Measurements from ENCODE around the gene EBF4.

EBF4 gene

DNA sequence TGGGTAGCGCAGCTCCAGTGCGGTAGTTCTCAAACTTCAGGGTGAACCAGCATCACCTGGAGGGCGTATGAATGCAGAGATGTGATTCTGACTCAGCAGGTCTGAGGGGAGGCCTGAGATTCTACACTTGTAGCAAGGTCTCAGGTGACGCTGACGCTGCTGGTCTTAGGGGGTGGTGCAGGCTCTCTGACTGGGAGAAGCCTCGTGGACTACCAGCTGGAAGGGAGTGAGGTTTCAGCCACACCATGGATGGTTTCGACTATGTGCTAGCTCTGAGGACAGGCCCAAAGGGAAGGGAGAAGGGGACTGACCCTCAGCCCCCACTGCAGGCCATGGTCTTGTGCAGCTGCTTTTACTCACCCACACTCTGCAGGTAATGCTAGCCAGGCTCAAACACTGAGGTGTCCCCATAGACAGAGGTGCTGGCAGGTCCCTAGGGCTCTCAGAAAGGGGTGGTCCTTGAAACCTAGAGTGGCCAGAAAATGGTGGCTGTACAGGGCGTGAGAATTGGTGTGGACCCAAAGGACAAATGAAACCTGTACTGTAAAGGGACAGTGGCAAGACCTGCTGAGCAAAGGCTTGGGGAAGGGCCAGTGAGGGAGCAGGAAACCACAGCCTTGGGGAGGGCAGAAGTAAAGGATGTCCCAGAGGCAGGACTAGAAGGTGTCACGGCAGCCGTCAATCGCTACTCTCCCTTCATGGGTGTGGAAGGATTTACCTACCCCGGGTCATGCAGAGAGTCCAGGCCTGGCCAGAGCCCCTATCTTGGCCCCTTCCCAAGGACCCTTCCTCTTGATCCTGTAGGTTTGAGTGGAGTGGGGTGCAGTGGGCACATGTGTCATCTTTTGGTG is 52.7 kb downstream of the EBF4 start:
- no peak for DNase-seq

DNA sequence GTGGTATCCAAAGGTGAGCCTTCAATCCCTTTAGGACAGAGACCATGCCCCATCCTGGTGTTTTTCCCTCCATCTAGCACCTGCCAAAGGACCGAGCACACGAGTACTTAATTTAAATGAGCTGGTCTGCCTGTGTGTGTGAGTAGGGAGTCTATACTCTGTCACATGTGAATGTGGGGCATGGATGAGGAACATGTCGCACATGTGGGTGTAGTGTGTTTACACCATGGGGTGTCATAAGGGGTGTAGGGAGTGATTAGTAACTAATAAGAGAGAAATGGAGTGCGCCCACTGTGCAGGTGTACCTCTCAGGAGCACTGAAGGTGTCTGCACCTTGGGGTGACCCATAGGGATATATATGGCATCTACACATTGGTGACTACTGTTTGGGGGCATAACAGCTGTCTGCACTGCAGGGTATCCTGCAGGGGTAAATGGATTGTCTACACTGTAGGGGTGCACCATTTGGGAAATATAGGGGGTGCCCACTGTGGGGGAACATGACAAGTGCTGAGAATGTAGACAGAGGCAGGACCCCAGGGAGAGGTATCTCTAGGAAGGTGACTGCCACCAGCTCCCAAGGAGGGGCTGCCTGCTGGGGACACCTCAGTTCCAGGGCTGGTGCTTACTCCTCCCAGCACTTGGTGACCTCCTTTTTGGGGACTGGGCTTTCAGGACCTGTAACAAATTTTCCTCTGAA is 53.5 kb downstream of the EBF4 start:
- DNase-seq: no peak

DNA sequence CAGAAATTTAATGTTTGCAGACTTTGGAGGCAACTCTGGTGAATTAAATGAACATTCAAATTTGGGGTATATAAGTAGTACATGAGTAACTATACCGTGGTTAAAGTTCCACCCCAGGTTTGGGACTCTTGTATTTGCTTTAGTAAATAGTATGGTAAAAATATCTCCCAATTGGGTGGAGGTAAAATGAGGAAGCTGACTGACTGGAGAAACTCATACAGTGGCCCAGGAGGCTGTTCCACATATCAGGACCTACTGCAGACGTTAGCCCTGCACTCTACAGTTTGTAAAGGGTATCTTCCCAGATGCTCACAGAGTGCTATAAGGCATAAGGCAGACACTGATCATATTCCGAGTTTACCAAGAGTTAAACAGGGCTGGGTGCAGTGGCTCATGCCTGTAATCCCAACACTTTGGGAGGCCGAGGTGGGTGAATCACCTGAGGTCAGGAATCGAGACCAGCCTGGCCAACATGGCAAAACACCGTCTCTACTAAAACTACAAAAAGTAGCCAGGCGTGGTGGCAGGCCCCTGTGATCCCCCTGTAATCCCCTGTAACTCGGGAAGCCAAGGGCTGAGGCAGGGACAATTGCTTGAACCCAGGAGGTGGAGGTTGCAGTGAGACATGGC is 54.2 kb downstream of the EBF4 start:
- DNase-seq: no peak

- no peak for DNase-seq
These were observed 55.2 kb downstream of the EBF4 start for GRCh38 chr20:2747676-2748235.

DNA sequence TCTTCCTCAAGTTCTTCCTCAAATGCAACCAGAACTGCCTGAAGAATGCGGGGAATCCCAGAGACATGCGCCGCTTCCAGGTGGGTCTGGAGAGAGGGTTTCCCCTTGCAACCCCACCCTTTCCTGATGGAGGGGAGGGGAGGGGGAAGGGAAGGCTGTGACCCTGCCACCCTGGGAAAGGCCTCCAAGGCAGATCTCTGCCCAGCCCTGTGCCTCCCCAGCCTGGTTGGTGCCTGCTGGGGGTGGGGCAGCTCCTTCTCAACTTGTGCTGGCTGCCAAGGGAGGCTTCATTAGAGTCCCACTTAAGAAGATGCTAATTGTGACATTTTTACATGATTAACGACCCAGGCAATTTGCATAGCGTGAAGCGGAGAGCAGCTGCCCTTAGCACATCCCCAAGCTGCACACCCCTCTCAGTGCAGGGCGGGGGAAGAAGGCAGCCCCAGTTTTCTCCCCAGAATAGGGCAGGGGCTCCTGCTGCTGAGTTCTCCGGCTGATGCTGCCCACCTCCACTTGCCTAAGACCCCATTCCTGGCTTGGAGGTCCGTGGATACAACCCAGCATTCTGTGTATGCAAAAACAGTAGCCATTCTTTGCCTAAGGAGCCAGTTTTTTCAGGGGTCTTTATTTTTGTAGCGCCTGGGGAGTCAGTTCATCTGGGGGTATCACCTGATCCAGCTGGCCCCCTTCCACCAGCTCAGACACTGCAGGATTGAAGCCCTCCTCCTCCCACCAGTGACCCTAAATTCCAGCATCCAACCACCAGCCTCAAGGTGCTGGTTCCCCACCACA is 56.2 kb downstream of the EBF4 start:
- DNase-seq: no peak

DNA sequence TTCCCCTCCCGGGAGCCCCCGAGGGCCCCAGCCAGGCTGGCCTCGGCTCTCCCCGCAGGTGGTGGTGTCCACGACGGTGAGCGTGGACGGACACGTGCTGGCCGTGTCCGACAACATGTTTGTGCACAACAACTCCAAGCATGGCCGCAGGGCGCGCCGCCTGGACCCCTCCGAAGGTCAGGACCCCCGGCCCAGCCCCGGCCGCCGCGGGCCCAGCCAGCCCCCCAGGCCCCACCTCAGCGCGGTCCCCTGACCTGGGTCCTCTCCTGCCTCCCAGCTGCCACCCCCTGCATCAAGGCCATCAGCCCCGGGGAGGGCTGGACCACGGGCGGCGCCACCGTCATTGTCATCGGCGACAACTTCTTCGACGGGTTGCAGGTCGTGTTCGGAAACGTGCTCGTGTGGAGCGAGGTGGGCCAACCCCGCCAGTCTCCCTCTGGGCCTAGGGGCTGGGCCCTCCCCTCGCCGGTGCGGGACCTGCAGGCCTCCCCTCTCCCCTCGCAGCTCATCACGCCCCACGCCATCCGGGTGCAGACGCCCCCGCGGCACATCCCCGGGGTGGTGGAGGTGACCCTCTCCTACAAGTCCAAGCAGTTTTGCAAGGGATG is 56.9 kb downstream of the EBF4 start:
- DNase-seq: no peak

GRCh38 chr20:2749951-2750490 is 57.4 kb downstream of the EBF4 start:
- DNase-seq: no peak

DNA sequence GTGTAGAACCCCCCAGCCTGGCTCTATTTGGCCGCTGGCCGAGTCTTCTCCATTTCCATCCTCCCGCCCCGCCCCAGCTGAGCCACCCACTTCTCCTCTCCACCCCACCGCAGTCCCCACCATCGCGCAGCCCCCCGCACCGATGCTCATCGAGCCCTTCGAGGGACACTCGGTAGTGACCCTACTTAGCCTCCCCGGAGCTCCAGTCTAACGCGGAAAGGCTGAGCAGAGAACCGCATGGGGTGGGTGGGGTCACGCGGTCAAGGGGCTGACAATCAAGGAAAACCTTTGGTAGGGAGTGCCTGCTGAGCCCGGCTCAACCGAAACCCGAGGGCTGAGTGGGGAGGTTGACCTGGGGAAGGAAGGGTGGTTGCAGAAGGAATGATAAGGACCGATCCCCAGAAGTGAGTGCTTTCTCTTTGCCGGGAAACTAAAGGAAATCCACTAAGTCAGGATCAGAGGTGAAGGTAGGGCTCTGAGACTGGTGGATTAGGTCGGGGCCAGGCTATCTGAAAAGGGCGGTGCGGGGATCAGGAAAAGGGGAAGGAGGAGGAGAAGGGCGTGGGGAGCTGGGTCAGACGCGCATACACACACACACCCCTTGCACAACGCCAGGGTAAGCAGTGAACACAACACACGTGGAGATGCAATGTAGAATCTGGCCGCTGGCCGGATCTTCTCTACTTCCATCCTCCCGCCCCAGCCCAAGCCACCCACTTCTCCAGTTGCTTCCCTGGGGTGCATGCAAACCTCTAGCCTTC is 58.1 kb downstream of the EBF4 start:
- DNase-seq: no peak

- no peak for DNase-seq
These were observed 58.8 kb downstream of the EBF4 start for GRCh38 chr20:2751347-2751877.

- no peak for DNase-seq
These were observed 59.4 kb downstream of the EBF4 start for GRCh38 chr20:2751878-2752566.

DNA sequence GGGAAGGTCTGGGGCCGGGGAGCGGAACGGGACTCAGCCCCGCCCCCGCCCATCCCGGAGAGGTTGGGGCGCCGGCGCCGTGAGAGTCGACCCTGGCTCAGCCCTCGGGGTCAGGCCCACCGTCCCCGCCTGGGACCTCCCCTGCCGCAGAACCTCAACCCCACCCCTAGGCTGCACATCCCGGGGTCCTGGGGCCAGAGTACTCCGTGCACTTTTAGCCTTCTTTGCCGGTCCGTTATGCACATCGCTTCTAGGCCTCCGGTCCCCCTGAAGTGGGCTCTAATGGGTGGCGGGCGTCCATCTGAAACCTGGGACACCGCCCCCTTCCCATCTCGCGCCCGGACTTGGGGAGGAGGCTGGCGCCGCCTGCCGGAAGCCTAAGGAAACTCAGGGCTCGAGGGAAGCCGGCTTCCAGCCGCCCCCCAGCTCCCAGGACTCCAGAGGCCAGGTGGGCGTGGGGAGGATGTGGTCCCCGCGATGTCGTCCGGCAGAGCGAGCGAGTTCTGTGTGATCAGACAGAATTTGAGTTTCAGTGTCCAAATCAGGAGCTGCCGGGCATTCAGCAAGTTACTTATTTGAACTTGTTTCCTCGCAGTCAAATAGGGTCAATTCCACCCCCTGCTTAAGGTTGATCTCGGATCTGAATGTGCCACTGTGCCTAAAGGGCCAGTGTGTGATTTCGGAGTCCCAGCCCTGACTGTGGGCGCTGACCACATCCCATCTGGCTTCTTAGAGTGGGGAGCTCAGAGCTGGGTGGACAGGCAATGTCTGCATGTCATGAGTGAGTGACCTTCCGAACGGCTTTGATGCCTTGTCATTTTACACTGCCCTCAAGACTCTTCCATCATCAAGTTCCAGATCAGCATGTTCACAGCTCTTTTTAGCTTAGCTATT is 60.2 kb downstream of the EBF4 start:
- no peak for DNase-seq

DNA sequence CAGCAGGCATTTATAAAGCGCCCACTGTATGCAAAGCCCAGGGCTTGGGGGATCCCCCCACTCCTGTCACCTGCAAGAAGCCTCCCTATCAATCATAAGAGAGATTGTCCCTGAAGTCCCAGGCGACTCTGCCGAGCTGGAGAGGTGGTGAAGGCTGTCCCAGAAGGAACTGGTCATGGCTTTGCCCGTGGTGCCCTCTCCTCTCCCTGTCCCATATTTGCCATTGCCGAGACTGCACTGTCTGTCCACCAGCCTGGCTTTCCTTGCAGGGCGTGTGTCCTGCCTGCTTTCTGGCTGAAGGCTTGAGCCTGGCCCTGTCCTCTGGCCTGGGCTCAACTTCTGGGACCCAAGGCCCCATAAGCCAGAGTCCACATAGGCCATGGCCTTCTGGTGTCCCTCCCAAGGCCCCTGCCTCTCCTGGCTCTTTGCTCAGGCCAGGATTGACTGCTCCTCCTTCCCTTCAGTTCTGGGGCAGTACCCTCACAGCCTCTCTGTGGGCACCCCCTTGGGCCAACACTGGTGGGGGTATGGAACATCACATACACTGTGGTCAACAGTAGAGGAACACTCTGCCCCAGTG is 61.0 kb downstream of the EBF4 start:
- DNase-seq: no peak

DNA sequence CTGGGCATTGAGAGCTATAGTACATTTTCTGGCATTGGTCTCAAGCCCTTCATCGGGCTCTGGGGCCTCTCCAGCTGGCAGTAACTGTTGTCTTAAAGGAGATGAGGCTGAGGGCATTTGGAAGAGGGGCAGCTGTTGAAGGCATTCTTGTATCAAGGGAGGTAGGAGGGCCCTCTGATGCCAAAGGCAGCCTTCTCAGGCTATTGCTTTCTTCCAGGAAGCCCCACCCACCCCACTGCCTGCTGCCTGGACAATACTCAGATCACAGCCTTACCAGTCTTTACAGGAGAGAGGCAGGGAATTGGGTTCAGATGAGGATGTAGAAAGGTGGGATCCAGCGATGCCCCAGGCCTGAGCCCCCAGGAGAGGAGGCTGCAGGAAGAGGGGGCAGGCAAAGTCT is 61.8 kb downstream of the EBF4 start:
- no peak for DNase-seq

DNA sequence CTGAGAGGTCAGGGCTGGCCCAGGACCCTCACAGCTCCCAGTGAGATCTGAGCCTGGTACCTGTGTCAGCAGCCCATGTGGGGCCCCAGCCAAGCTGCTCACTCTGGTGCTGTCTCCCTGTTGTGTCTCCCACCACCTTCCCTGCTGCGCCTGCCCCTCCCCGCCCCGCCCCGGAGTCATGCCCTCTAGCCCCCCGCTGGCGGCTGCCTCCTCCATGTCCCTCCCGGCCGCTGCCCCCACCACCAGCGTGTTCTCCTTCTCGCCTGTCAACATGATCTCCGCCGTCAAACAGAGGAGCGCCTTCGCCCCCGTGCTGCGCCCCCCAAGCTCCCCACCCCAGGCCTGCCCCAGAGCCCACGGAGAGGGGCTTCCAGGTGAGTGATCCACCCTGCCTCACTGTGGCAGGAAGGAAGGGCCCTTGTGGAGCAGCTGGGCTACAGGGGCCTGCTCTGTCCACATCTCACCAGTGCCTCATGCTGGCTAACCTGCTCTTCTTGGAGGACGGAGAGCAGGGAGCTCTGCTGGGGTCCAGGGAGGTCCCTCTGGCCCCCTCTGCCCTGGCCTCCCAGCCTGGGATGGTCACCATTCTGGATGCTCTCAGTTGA is 63.0 kb downstream of the EBF4 start:
- DNase-seq: no peak

GRCh38 chr20:2756056-2756611 is 63.6 kb downstream of the EBF4 start:
- DNase-seq: no peak

DNA sequence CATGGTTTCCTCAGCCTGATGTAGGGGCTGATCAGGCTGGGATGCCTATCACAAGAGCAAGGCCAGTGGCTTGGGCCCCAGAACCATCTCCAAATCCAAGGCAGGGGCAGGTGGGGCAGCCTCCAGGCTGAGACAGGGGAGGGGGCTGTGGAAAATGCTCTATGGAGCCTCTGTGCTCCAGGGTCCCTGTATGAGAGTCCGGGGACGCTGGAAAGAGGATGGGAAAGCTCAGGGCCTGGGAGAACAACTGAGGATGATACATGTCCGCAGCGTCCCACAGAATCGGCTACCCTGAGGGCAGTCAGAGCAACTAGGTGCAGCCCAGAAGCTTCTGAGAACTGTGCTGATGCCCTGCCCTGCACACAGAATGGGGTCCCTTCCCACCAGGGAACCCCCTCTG is 64.4 kb downstream of the EBF4 start:
- DNase-seq: no peak

- DNase-seq: no peak
These were observed 65.4 kb downstream of the EBF4 start for GRCh38 chr20:2757969-2758368.

GRCh38 chr20:2759143-2759542 is 66.6 kb downstream of the EBF4 start:
- no peak for DNase-seq
